ENCODE data around the gene RAB43. TPM values are rescaled to one million over a fixed set of nuclear protein-coding genes. Genes with fewer than 3 reads are reported as not detected.

The RAB43 gene
- total RNA-seq, 1 experiment from 2014 or later, result not detected

- no peak overlapping the region for H3K27ac ChIP-seq (ENCODE audit: low read length)
- peaks cover 8% of the 10 kb centered on the region for H3K4me1 ChIP-seq (ENCODE audit: low read length)
- no peaks in the 10 kb centered on the region for H3K36me3 ChIP-seq (ENCODE audit: insufficient read depth, low read length)
- H2AFZ ChIP-seq (ENCODE audit: low read length), result no peak overlapping the region
- no peak overlapping the region for H3K4me2 ChIP-seq (ENCODE audit: low read depth, low read length, poor library complexity, severe bottlenecking)
- no peaks in the 10 kb centered on the region for H3K9me2 ChIP-seq (replicated peaks; ENCODE audit: insufficient read depth, low read length)
- no peaks in the 10 kb centered on the region for H3K27me3 ChIP-seq (ENCODE audit: low read length)
- no peaks in the 10 kb centered on the region for H3K79me2 ChIP-seq (ENCODE audit: low read length)
- no peaks in the 10 kb centered on the region for H3K9me3 ChIP-seq (ENCODE audit: low read length)
- no peaks in the 10 kb centered on the region for H4K20me1 ChIP-seq (ENCODE audit: insufficient read depth, low read depth, low read length)
- no peak for DNase-seq
- no peak overlapping the region for H3K9ac ChIP-seq (ENCODE audit: low read length)
- no peak overlapping the region for H3K4me3 ChIP-seq (ENCODE audit: low read length)
Observed at GRCh38 chr3:129056451-129057173, 65.0 kb downstream of the RAB43 start.

DNA sequence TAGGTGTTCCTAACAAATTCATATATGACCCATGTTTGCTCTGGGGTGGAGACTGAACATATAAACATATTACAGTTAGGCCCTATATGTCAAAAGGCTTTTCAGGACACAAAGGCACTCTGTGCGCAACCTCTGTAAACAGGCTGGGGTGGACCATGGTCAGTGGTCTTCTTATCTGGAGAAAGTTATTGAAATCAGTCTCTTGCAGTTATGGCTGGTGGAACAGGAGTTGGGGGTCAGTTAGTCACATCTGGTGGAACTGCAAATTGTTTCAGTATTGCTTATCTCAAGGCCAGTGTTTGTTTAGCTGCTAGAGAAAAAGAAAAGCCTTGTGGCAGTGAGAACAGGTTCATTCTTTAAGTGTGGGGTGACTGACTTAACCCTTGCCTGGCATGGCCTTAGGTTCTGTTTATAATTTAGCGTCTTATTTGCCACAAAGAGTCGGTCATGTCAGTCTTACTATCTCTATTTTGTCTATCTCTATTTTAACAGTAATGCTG is 66.9 kb downstream of the RAB43 start:
- Histone ChIP-seq H3K27ac (ENCODE audit: low read length) (no peak overlapping the region), H3K36me3 (ENCODE audit: insufficient read depth, low read length) (no peaks in the 10 kb centered on the region), H3K9ac (ENCODE audit: low read length) (no peak overlapping the region), H3K4me2 (ENCODE audit: low read depth, low read length, poor library complexity, severe bottlenecking) (no peak overlapping the region), H3K9me3 (ENCODE audit: low read length) (no peaks in the 10 kb centered on the region), H3K27me3 (ENCODE audit: low read length) (no peaks in the 10 kb centered on the region), H2AFZ (ENCODE audit: low read length) (no peak overlapping the region), H3K9me2 (replicated peaks; ENCODE audit: insufficient read depth, low read length) (no peaks in the 10 kb centered on the region), H4K20me1 (ENCODE audit: insufficient read depth, low read depth, low read length) (no peaks in the 10 kb centered on the region), H3K79me2 (ENCODE audit: low read length) (no peaks in the 10 kb centered on the region), H3K4me3 (ENCODE audit: low read length) (no peak overlapping the region), H3K4me1 (ENCODE audit: low read length) (peaks cover 8% of the 10 kb centered on the region)
- no peak for DNase-seq

DNA sequence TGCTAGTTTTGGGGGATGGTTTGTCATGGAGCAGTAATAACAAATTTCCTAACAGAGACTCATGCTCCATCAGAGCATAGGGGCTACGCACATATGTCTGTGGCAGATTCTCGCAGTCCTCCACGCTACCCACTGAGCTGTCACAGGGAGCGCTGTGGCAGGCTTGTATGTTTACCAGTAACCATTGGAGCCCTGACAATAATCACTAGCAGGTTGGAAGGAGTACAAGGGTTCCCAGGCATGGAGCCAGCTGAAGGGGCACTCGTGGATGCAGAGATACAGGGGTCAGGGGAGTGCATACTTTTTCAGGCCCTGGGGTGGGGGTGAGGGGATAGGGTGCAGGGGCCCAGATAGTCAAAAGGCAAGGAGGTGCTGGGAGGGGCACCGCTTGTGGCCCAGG is 68.9 kb downstream of the RAB43 start:
- no peak overlapping the region for H3K9ac ChIP-seq (ENCODE audit: low read length)
- no peaks in the 10 kb centered on the region for H3K27me3 ChIP-seq (ENCODE audit: low read length)
- no peaks in the 10 kb centered on the region for H3K36me3 ChIP-seq (ENCODE audit: insufficient read depth, low read length)
- no peaks in the 10 kb centered on the region for H3K4me1 ChIP-seq (ENCODE audit: low read length)
- no peak for DNase-seq
- no peak overlapping the region for H2AFZ ChIP-seq (ENCODE audit: low read length)
- H3K79me2 ChIP-seq (ENCODE audit: low read length), result no peaks in the 10 kb centered on the region
- H3K4me3 ChIP-seq (ENCODE audit: low read length), result no peak overlapping the region
- H3K9me2 ChIP-seq (replicated peaks; ENCODE audit: insufficient read depth, low read length), result no peaks in the 10 kb centered on the region
- no peak overlapping the region for H3K27ac ChIP-seq (ENCODE audit: low read length)
- no peaks in the 10 kb centered on the region for H4K20me1 ChIP-seq (ENCODE audit: insufficient read depth, low read depth, low read length)
- H3K9me3 ChIP-seq (ENCODE audit: low read length), result no peaks in the 10 kb centered on the region
- H3K4me2 ChIP-seq (ENCODE audit: low read depth, low read length, poor library complexity, severe bottlenecking), result no peak overlapping the region

- H3K4me1 ChIP-seq (ENCODE audit: low read length), result no peaks in the 10 kb centered on the region
- H3K79me2 ChIP-seq (ENCODE audit: low read length), result no peaks in the 10 kb centered on the region
- no peak overlapping the region for H3K9ac ChIP-seq (ENCODE audit: low read length)
- no peak overlapping the region for H3K4me3 ChIP-seq (ENCODE audit: low read length)
- H3K4me2 ChIP-seq (ENCODE audit: low read depth, low read length, poor library complexity, severe bottlenecking), result no peak overlapping the region
- no peak overlapping the region for H2AFZ ChIP-seq (ENCODE audit: low read length)
- DNase-seq, result no peak
- H3K27me3 ChIP-seq (ENCODE audit: low read length), result no peaks in the 10 kb centered on the region
- H3K27ac ChIP-seq (ENCODE audit: low read length), result no peak overlapping the region
- no peaks in the 10 kb centered on the region for H3K36me3 ChIP-seq (ENCODE audit: insufficient read depth, low read length)
- H3K9me3 ChIP-seq (ENCODE audit: low read length), result no peaks in the 10 kb centered on the region
- H4K20me1 ChIP-seq (ENCODE audit: insufficient read depth, low read depth, low read length), result no peaks in the 10 kb centered on the region
- H3K9me2 ChIP-seq (replicated peaks; ENCODE audit: insufficient read depth, low read length), result no peaks in the 10 kb centered on the region
Observed at GRCh38 chr3:129051871-129052340, 69.7 kb downstream of the RAB43 start.

- Histone ChIP-seq H3K4me2 (ENCODE audit: low read depth, low read length, poor library complexity, severe bottlenecking) (no peak overlapping the region), H3K9ac (ENCODE audit: low read length) (no peak overlapping the region), H3K9me3 (ENCODE audit: low read length) (no peaks in the 10 kb centered on the region), H3K4me3 (ENCODE audit: low read length) (no peak overlapping the region), H3K4me1 (ENCODE audit: low read length) (no peaks in the 10 kb centered on the region), H3K36me3 (ENCODE audit: insufficient read depth, low read length) (no peaks in the 10 kb centered on the region), H2AFZ (ENCODE audit: low read length) (no peak overlapping the region), H4K20me1 (ENCODE audit: insufficient read depth, low read depth, low read length) (no peaks in the 10 kb centered on the region), H3K79me2 (ENCODE audit: low read length) (no peaks in the 10 kb centered on the region), H3K9me2 (replicated peaks; ENCODE audit: insufficient read depth, low read length) (no peaks in the 10 kb centered on the region), H3K27me3 (ENCODE audit: low read length) (no peaks in the 10 kb centered on the region), H3K27ac (ENCODE audit: low read length) (no peak overlapping the region)
- no peak for DNase-seq
Observed at GRCh38 chr3:129050556-129051295, 70.9 kb downstream of the RAB43 start.

GRCh38 chr3:129047553-129047839 is 74.1 kb downstream of the RAB43 start:
- Histone ChIP-seq H3K36me3 (ENCODE audit: insufficient read depth, low read length) (no peaks in the 10 kb centered on the region), H3K9me3 (ENCODE audit: low read length) (no peaks in the 10 kb centered on the region), H3K9me2 (replicated peaks; ENCODE audit: insufficient read depth, low read length) (no peaks in the 10 kb centered on the region), H2AFZ (ENCODE audit: low read length) (no peak overlapping the region), H3K4me3 (ENCODE audit: low read length) (no peak overlapping the region), H3K9ac (ENCODE audit: low read length) (no peak overlapping the region), H4K20me1 (ENCODE audit: insufficient read depth, low read depth, low read length) (no peaks in the 10 kb centered on the region), H3K4me2 (ENCODE audit: low read depth, low read length, poor library complexity, severe bottlenecking) (no peak overlapping the region), H3K27me3 (ENCODE audit: low read length) (no peaks in the 10 kb centered on the region), H3K4me1 (ENCODE audit: low read length) (no peaks in the 10 kb centered on the region), H3K79me2 (ENCODE audit: low read length) (no peaks in the 10 kb centered on the region), H3K27ac (ENCODE audit: low read length) (no peak overlapping the region)
- no peak for DNase-seq

DNA sequence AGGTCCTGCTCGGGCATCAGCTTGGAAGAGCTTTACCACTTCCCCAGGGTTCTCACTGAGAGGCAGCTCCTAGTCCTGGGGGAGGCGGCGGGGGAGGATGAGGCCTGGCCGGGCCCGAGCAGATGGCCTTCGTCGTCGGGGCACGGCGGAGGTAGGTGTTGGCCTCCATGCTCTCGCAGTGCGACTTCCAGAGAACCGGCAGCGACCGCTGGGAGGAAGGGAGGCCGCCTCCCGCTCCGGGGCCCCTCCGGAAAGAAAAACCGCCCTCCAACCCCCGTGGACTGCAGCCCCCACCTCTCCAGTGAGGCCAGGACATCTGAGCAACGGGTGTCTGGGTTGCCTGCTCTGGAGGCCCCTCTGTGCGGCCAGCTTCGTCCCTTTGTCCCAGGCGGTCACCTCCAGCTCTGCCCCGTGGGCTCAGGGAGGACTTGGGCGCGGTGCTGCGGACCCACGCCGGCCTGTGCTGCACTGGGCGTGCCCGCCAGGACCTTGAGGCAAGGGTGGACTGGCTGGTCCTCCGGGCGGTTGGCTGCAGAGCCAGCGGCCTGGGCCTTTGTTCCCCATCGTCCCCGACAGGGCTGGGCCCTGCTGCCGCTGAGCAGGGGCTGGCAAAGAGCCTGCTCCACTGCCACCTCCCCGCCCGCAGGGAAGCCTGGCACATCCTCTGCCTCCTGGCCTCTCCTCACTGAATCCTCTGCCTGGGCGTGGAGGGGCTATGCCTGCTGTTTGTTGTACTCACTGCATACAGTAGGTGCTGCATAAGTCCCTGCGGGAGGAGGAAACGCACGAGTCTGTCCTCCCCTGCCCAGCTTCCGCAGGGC is 74.7 kb downstream of the RAB43 start:
- Histone ChIP-seq H3K27me3 (ENCODE audit: low read length) (no peaks in the 10 kb centered on the region), H2AFZ (ENCODE audit: low read length) (no peak overlapping the region), H3K4me3 (ENCODE audit: low read length) (no peak overlapping the region), H3K9ac (ENCODE audit: low read length) (no peak overlapping the region), H3K9me2 (replicated peaks; ENCODE audit: insufficient read depth, low read length) (no peaks in the 10 kb centered on the region), H3K27ac (ENCODE audit: low read length) (no peak overlapping the region), H3K36me3 (ENCODE audit: insufficient read depth, low read length) (no peaks in the 10 kb centered on the region), H3K4me1 (ENCODE audit: low read length) (no peaks in the 10 kb centered on the region), H4K20me1 (ENCODE audit: insufficient read depth, low read depth, low read length) (no peaks in the 10 kb centered on the region), H3K4me2 (ENCODE audit: low read depth, low read length, poor library complexity, severe bottlenecking) (no peak overlapping the region), H3K79me2 (ENCODE audit: low read length) (no peaks in the 10 kb centered on the region), H3K9me3 (ENCODE audit: low read length) (no peaks in the 10 kb centered on the region)
- no peak for DNase-seq

Data from Karpas-422 (cell line).